HepG2 (cell line): ENCODE measurements around the gene FAIM2. TPM values are rescaled to one million over a fixed set of nuclear protein-coding genes. Genes with fewer than 3 reads are reported as not detected.

Source experiments
- ATAC-seq: fragments of 200-7000 bp; cut with Tn5 transposase; 3 replicates; pipeline ENCODE4 v1.9.1; 2020; ENCODE audit warnings: mild to moderate bottlenecking, moderate library complexity
- BruUV-seq: library from RNA; stranded (reverse); fragments of 400-500 nt; replicated peaks from 2 replicates; lab custom pipeline; 2021; lab: Mats Ljungman, UMichigan
- CTCF ChIA-PET: fragments of 300-600 bp; formaldehyde crosslinking; extraction: SDS; loops from one replicate; lab custom pipeline; 2021; ENCODE audit warnings: low total read pairs, inconsistent platforms, low intra/inter-chr PET ratio; lab: Yijun Ruan, JAX
- POLR2A ChIA-PET: fragments of 350-600 bp; sonication (Branson Sonifier 250); formaldehyde crosslinking; loops from one replicate; lab custom pipeline; 2020; ENCODE audit warnings: antibody characterized with exemption, inconsistent platforms; lab: Yijun Ruan, JAX
- DNase-seq: peaks from one replicate; pipeline ENCODE4 v3.0.0-alpha.2; 2015; ENCODE audit warnings: low spot score
- FAIRE-seq: peaks from 3 replicates; lab custom pipeline; 2011; peaks lifted over from hg19 to GRCh38; lab: Jason Lieb, UNC
- H2AFZ ChIP-seq: one replicate; pipeline ENCODE4 v1.6.1; 2011; ENCODE audit warnings: low read length, inconsistent platforms
- H3K27ac ChIP-seq: fragments of 300-600 bp; 3 replicates; pipeline ENCODE4 v1.8.0; 2011; ENCODE audit warnings: mixed run types, mild to moderate bottlenecking, mixed read lengths, low read length, inconsistent platforms; ENCODE audit not compliant: insufficient read depth; ENCODE audit errors: extremely low read length
- H3K27me3 ChIP-seq, 2 experiments: fragments of 200-600 bp in 1 of 2; 2 replicates in 1 of 2; 3 replicates in 1 of 2; pipeline versions ENCODE4 v1.6.0 to v1.8.0; 2011; ENCODE audit warnings: low read length in 2 of 2, mild to moderate bottlenecking in 2 of 2, moderate library complexity in 2 of 2, inconsistent platforms in 1 of 2; ENCODE audit not compliant: insufficient read depth in 2 of 2, control insufficient read depth in 1 of 2
- H3K36me3 ChIP-seq, 2 experiments: fragments of 200-600 bp in 1 of 2; replicated peaks in 1 of 2; 2 replicates in 1 of 2; 3 replicates in 1 of 2; pipeline versions ENCODE4 v1.5.1 to v1.8.0; 2011; ENCODE audit warnings: low read length in 2 of 2, inconsistent platforms in 1 of 2; ENCODE audit not compliant: insufficient read depth in 2 of 2, control insufficient read depth in 1 of 2
- H3K4me1 ChIP-seq: 2 replicates; pipeline ENCODE4 v1.5.1; 2012; ENCODE audit warnings: low read length, inconsistent platforms; ENCODE audit not compliant: insufficient read depth
- H3K4me2 ChIP-seq: 2 replicates; pipeline ENCODE4 v1.6.0; 2011; ENCODE audit warnings: low read depth, low read length, inconsistent platforms
- H3K4me3 ChIP-seq, 3 experiments: fragments of 200-600 bp in 1 of 3; sonication (generic), shearing (Covaris generic) in 1 of 3; replicated peaks in 1 of 3; 2 replicates each; pipeline ENCODE4 v1.5.1; 2011 to 2016; ENCODE audit warnings: low read length in 3 of 3, inconsistent platforms in 2 of 3, low read depth in 2 of 3, mild to moderate bottlenecking in 2 of 3, control low read depth in 1 of 3, mixed read lengths in 1 of 3; ENCODE audit not compliant: insufficient read depth in 1 of 3
- H3K79me2 ChIP-seq: one replicate; pipeline ENCODE4 v1.6.1; 2011; ENCODE audit warnings: low read length, inconsistent platforms; ENCODE audit not compliant: insufficient read depth
- H3K9ac ChIP-seq: 2 replicates; pipeline ENCODE4 v1.6.0; 2011; ENCODE audit warnings: mild to moderate bottlenecking, low read depth, low read length, inconsistent platforms; ENCODE audit not compliant: insufficient read depth
- H3K9me3 ChIP-seq: 2 replicates; pipeline ENCODE4 v1.5.1; 2012; ENCODE audit warnings: mild to moderate bottlenecking, low read length
- H4K20me1 ChIP-seq: 2 replicates; pipeline ENCODE4 v1.6.0; 2011; ENCODE audit warnings: inconsistent platforms, mild to moderate bottlenecking, low read length, moderate library complexity; ENCODE audit not compliant: insufficient read depth
- HMG20B ChIP-seq: conservative IDR thresholded peaks from 2 replicates; pipeline ENCODE4 v1.6.1; 2016; ENCODE audit warnings: missing genetic modification reagents, missing compliant biosample characterization
- HNF4G ChIP-seq, 2 experiments: sonication (generic) in 1 of 2; formaldehyde crosslinking in 1 of 2; IDR thresholded peaks; 2 replicates each; pipeline versions ENCODE4 v1.4.0 to v1.6.1; 2011 to 2020; ENCODE audit warnings: borderline replicate concordance in 2 of 2, low read depth in 2 of 2, mild to moderate bottlenecking in 2 of 2, low read length in 1 of 2, missing genetic modification reagents in 1 of 2, moderate library complexity in 1 of 2
- KLF12 ChIP-seq: sonication (generic); formaldehyde crosslinking; IDR thresholded peaks from 2 replicates; pipeline ENCODE4 v1.4.0; 2020; ENCODE audit warnings: missing genetic modification reagents, borderline replicate concordance
- PCBP2 ChIP-seq: fragments of 200-400 bp; formaldehyde crosslinking; optimal IDR thresholded peaks from 2 replicates; pipeline ENCODE3; 2018; ENCODE audit warnings: low read length, low read depth; ENCODE audit not compliant: poor library complexity, severe bottlenecking
- ZNF230 ChIP-seq: sonication (generic); formaldehyde crosslinking; IDR thresholded peaks from 2 replicates; pipeline ENCODE4 v1.4.0; 2020; ENCODE audit warnings: mild to moderate bottlenecking, missing genetic modification reagents
- ZNF367 ChIP-seq: sonication (generic); formaldehyde crosslinking; IDR thresholded peaks from 2 replicates; pipeline ENCODE4 v1.4.0; 2020; ENCODE audit warnings: missing genetic modification reagents, borderline replicate concordance
- ZNF746 ChIP-seq: sonication (generic); formaldehyde crosslinking; IDR thresholded peaks from 2 replicates; pipeline ENCODE4 v1.8.0; 2022; ENCODE audit warnings: mild to moderate bottlenecking, missing genetic modification reagents
- ZSCAN30 ChIP-seq: sonication (generic); formaldehyde crosslinking; IDR thresholded peaks from 2 replicates; pipeline ENCODE4 v1.5.0; 2020; ENCODE audit warnings: mild to moderate bottlenecking, missing genetic modification reagents
- WGBS: methylation state at CpG from one replicate; pipeline ENCODE4 v1.1.6; 2017; ENCODE audit warnings: low lambda C conversion rate; 5-methylcytosine and 5-hydroxymethylcytosine counted together
- in situ Hi-C: cut with HindIII; loops from 2 replicates; pipeline ENCODE4 v1.10.0; 2017; ENCODE audit warnings: low pct_unique_long_range_greater_than_20kb; ENCODE audit not compliant: extremely low pct_ligation_motif_present
- intact Hi-C: fragments of 100-400 bp; cut with micrococcal nuclease; formaldehyde crosslinking; loops from one replicate; pipeline ENCODE4 v1.10.0; 2022; ENCODE audit not compliant: unreplicated experiment
- polyA plus RNA-seq, 8 experiments: library from polyadenylated mRNA; depleted of rRNA in 3 of 8; stranded (reverse) in 7 of 8; unstranded in 1 of 8; fragments of >200 nt; fragmentation: Illumina TruSeq in 4 of 8; extraction: Trizol in 4 of 8; gene quantifications; 2 replicates each; pipeline versions ENCODE4 v1.2.1 to v1.2.3, GENCODE V29; 2011 to 2016; ENCODE audit warnings: low read depth in 4 of 8, missing spikeins in 1 of 8, mixed read lengths in 1 of 8; ENCODE audit not compliant: insufficient read depth in 1 of 8
- total RNA-seq, 5 experiments: library from RNA; depleted of rRNA; stranded (reverse); fragments of >200 nt; fragmentation: Illumina TruSeq; extraction: Trizol; gene quantifications; 2 replicates each; pipeline ENCODE4 v1.2.3, GENCODE V29; 2016; ENCODE audit warnings: low read depth in 1 of 5
- TF ChIP-seq, protein P1 (sequence below): sonication (generic); formaldehyde crosslinking; IDR thresholded peaks from 2 replicates; pipeline ENCODE4 v1.5.0; 2020; ENCODE audit warnings: missing genetic modification reagents
- TF ChIP-seq, protein P2 (sequence below): sonication (generic); formaldehyde crosslinking; IDR thresholded peaks from 2 replicates; pipeline ENCODE4 v1.4.0; 2020; ENCODE audit warnings: mild to moderate bottlenecking, missing genetic modification reagents
- TF ChIP-seq, protein P3 (sequence below): IDR thresholded peaks from 2 replicates; pipeline ENCODE4 v1.6.1; 2018; ENCODE audit warnings: missing genetic modification reagents, mild to moderate bottlenecking, missing compliant biosample characterization

The FAIM2 gene
- total and polyA plus RNA-seq, 2 of the 13 experiments (the other 11 are each of a cell fraction or from before 2014, with no cell fraction given), result not detected

- Histone ChIP-seq H3K27me3 (peaks cover 0 to 4% of the 10 kb centered on the region in 2 experiments; a peak in 1 of 5 replicates), H3K9me3 (no peaks in the 10 kb centered on the region), H3K36me3 (no peaks in the 10 kb centered on the region), H3K79me2 (no peaks in the 10 kb centered on the region), H3K4me2 (no peak overlapping the region), H3K4me1 (no peaks in the 10 kb centered on the region), H2AFZ (no peak overlapping the region), H3K4me3 (no peak overlapping the region), H3K27ac (no peak overlapping the region), H4K20me1 (no peaks in the 10 kb centered on the region), H3K9ac (no peak overlapping the region)
- no peak for FAIRE-seq
- CTCF ChIA-PET, result no interaction called here
- intact Hi-C loops, result no loop called here
- in situ Hi-C loops, result no loop called here
- TF ChIP-seq HMG20B (CRISPR knock-in tag) (no peak), KLF12 (CRISPR knock-in tag) (no peak), HNF4G (IDR thresholded peaks at IDR 0.05; ENCODE audit: borderline replicate concordance, low read depth, low read length) (no peak), HNF4G (CRISPR knock-in tag; IDR thresholded peaks at IDR 0.05; ENCODE audit: borderline replicate concordance, low read depth) (no peak), ZSCAN30 (CRISPR knock-in tag) (no peak), ZNF746 (CRISPR knock-in tag) (no peak), PCBP2 (no peak), ZNF230 (CRISPR knock-in tag) (no peak), ZNF367 (CRISPR knock-in tag) (no peak)
- TF ChIP-seq, protein P1, sequence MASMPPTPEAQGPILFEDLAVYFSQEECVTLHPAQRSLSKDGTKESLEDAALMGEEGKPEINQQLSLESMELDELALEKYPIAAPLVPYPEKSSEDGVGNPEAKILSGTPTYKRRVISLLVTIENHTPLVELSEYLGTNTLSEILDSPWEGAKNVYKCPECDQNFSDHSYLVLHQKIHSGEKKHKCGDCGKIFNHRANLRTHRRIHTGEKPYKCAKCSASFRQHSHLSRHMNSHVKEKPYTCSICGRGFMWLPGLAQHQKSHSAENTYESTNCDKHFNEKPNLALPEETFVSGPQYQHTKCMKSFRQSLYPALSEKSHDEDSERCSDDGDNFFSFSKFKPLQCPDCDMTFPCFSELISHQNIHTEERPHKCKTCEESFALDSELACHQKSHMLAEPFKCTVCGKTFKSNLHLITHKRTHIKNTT (CRISPR knock-in tag), result no peak
- TF ChIP-seq, protein P2, sequence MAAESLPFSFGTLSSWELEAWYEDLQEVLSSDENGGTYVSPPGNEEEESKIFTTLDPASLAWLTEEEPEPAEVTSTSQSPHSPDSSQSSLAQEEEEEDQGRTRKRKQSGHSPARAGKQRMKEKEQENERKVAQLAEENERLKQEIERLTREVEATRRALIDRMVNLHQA (CRISPR knock-in tag), result no peak
- TF ChIP-seq, protein P3, sequence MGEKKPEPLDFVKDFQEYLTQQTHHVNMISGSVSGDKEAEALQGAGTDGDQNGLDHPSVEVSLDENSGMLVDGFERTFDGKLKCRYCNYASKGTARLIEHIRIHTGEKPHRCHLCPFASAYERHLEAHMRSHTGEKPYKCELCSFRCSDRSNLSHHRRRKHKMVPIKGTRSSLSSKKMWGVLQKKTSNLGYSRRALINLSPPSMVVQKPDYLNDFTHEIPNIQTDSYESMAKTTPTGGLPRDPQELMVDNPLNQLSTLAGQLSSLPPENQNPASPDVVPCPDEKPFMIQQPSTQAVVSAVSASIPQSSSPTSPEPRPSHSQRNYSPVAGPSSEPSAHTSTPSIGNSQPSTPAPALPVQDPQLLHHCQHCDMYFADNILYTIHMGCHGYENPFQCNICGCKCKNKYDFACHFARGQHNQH (CRISPR knock-in tag), result no peak
- 23% methylated on average over 2 of the region's 7 CpGs for WGBS
- BruUV-seq, result no TSS peak
- POLR2A ChIA-PET, result no interaction called here
- ATAC-seq, result no peak
- no peak for DNase-seq
These were observed 25.9 kb upstream of the FAIM2 start for GRCh38 chr12:49929581-49929980.
